ENCODE data around the gene SLC4A4.

The SLC4A4 gene

DNA sequence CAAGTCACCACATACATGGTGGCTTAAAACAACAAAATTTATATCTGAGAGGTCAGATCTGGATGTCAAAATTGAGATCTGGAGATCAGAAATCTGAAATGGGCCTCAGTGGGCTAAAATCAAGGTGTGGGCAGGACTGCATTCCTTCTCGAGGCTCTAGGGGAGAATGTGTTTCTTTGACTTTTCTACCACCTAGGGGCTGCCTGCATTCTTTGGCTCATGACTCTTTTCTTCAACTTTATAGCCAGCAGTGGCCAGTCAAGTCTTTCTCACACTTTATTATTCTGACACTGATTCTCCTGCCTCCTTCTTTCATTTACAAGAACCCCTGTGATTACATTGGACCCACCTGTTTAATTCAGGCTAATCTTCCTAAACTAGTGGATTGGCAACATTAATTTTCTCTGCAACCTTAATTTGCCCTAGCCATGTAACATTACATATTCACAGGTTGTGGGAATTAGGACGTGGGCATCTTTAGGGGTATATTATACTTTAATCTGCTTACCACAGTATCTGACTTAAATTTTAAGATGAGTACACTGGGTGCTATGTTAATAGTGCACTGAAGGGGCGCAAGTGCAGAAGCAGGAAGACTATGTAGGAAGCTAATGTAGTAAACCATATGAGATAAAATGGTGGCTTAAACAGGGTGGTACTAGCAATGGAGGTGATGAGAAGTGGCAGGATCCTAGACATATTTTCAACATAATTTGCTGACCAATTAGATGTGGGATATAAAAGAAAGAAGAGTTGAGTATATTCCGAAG, 188.0 kb downstream of the SLC4A4 start:
- no peak for DNase-seq (ENCODE audit: extremely low read depth in 1 of 2, low read depth in 1 of 2)

DNA sequence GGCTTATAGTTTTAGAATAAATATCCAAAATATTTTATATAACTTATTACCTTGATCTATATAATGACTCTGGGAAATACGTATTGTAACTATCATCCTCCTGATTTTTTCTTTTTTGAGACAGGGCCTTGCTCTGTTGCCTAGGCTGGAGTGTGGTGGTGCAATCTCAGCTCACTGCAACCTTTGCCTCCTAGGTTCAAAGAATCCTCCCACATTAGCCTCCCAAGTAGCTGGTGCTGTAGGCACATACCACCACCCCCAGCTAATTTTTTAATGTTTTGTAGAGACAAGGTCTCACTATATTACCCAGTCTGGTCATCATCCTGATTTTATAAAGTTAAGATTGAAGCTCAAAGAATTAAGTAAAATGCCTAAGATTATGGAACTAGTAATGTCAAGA, 193.6 kb downstream of the SLC4A4 start:
- DNase-seq (ENCODE audit: extremely low read depth in 1 of 2, low read depth in 1 of 2) = no peak

DNA sequence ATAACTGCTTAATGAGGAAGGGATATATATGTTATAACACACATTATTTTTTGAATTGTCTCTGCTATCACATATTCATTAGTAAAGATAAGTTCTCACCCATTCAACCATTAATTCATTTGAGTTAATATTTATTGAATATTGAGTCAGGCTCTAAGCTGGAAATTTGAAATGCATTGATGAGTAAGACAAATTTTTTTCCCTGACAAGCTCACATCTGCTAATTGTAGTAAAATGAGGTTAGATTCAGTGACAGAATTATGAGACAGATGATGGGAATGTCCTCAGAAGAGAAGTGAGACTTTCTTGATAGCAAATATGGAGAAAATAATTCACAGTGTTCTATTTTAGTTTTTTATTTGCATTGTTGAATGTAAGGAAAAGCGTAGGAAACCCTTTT, 194.3 kb downstream of the SLC4A4 start:
- no peak for DNase-seq (ENCODE audit: extremely low read depth in 1 of 2, low read depth in 1 of 2)

DNA sequence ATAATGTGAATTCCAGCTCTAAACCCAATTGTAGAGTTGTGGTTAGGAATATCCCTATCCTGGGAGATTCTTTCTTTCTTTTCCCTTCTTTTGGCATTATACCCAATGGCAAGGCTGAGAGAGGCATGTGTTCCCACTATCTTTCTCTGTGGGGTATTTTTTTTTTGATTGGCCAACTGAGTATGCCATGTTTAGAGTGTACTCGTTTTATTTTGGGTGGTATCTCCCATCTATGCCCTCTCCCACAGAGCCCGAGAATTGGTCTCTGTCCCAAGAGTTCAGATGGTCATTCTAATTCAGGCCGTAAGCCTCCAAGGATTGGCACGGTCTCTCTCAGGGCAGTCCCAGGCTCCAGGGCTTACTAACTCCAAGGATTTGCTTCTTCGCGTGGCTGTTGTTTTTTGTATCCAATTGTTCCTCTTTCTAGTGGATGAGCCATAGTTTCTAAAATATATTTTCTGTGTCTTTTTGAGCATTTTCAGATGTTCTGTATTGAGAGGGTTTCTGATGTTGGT, 198.8 kb downstream of the SLC4A4 start:
- DNase-seq (ENCODE audit: extremely low read depth in 1 of 2, low read depth in 1 of 2) = no peak

DNA sequence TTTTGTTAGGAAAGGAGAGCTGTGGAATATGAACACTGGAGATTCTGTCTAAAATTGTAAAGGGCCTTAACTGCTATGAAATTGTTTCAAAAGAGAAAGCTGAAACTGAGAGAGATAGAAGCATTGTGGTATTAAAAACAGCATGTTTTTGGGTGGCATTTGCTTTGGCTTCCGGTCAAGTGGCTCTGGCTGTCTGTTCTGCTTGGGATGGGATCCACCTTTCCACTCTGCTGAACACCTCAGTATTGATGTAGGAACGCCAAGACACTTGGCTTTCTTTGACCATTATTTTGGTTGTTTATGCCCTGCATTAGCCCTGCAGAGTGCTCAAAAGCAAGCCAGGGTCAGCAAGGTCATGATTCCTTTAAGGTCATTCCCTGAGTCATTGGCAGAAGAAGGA, 199.7 kb downstream of the SLC4A4 start:
- DNase-seq (ENCODE audit: extremely low read depth in 1 of 2, low read depth in 1 of 2) = no peak

DNA sequence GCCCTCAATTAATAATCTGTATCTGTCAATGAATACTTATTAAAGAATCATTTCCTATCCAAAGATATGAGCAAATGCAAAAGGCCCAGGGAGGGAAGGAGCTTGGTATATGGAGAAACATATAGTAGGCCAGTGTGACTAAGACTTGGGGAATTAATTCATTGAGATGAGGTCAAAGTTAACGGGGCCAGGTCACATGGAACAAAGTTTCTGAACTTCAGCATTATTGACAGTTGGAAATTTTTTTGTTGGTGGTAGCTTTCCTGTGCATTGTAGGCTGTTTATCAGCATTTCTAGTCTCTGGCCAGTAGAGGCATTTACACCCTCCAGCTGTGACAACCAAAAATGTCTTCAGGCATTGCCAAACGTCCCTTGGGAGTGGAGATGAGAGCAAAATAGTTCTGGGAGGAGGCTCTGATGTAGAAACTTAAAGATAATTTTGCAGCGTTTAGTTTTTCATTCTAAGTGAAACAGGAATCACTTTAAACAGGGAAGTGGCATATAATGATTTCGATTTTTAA, 202.0 kb downstream of the SLC4A4 start:
- DNase-seq (ENCODE audit: extremely low read depth in 1 of 2, low read depth in 1 of 2) = no peak

DNA sequence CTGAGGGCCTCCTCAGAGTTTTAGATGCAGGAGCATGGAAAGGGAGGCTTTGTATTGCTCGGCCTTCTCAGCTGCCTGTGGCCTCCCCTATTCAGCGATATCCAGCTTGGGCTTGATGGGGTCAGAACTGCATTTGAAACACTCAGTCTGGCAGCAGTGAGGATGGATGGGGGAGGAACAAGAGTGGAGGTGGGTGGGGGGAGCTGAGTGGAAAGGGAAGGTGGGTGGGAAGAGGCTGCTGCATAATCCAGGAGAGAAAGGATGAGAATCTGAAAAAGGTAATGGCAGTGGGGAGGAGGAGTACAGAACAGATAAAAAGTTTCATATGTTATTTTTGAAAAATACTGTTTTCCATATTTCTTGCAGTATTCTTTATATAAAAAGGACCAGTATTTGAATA, 202.7 kb downstream of the SLC4A4 start:
- DNase-seq (ENCODE audit: extremely low read depth in 1 of 2, low read depth in 1 of 2) = no peak

DNA sequence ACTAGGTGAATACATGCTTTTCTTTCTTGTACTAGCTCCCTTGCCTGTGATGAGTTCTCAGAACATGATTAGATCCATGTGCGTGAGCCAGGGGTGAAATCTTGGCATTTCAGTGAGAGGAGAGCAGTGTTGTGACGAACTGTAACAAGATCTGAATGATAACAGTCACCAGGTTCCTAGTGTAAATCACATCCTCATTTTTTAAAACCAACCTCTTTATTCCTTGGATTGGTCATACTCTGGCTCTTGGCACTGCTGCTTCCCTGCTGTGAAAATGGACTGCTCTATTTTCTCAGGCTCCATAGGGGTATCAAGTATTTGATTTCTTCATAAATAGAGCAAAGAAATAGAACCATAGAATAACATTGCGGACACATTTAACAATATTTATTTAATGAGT, 206.3 kb downstream of the SLC4A4 start:
- no peak for DNase-seq (ENCODE audit: extremely low read depth in 1 of 2, low read depth in 1 of 2)

DNA sequence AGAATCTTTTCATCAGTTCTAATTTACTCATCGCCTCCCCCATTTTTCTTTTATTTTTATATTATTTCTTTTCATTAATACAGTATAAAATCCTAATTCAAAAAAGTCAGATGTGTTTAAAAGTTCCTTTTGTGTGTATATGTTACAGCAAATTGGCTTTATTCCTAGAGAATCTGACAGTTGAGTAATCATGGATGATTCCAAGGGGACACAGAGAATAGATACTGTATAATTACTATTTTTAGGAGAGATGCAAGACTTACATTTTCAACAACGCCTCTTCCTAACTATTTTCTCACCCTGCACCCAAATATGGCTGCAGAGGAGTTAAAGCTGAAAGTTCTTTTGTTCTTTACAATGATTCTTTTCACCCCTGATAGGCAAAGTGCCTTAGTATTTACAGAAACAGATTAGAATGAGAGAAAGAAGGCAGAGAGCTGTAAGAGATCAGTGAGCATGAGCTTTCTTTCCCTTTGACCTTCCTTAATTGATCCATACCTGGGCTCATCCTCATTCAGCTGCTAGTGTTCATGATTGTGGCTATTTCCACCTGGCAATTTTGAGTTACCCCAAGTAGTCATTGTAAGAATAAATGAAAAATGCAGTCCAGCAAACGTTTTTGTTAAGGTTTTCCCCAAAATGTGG, 210.8 kb downstream of the SLC4A4 start:
- no peak for DNase-seq (ENCODE audit: extremely low read depth in 1 of 2, low read depth in 1 of 2)

DNA sequence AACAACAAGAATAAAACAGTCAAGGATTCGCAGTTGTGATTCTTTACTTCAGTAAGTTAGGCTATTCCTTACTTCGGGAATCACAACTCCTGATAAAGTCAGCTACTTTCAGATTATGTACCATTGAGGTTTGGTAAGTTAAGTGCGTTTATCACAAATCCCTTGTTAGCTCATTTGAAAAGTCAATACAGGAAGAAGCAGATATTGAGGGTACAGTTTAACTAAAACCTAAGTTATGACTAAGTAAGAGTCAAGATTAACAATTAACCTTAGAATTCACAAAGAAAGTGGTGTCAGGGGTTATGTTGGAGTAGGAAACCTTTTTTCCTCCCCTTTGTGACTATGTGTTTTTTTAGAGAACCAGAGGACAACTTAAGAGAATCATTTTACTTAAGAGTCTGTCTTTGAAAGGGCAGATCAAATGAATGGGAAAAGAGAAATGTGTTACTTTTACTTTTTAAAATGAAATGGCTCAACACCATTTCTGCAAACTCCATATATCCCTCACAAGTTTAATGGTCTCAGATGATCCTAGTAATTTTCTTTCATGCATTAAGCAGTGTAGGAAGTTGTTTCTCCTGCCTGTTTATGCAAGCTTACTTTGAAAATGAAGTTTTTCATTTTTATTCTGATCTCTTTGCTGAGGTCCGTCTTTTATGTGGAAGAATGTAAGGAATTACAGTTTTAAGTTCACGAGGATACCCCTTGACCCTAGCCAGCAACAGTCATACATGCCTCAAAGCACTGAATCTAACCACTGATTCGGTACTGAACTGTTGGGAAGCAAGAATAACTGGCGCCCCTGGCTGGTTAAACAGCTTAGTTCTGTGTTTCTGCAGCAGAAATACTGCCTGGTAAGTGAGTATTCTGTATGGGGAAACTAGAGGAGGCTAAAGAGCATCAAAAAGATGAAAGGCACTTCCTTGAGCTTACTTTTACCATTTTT, 211.7 kb downstream of the SLC4A4 start:
- DNase-seq (ENCODE audit: extremely low read depth in 1 of 2, low read depth in 1 of 2) = no peak

DNA sequence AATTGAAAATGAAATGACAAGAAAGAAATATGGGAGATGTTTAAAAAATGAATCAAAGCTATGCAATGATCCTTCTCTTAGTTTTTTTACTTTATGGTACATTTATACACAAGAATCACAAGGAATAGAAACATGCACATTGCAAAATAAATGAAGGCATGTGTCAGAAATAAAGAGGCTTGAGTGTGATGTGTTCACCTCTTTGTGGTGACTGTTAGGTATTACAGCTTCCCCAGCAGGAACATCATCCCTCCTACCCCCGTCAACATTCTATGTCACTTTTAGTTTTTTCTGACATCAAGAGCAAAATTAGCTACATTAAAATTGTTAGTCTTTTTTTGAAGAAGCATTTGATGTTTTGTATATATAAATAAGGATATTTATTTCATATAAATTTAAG, 214.8 kb downstream of the SLC4A4 start:
- no peak for DNase-seq (ENCODE audit: extremely low read depth in 1 of 2, low read depth in 1 of 2)

DNA sequence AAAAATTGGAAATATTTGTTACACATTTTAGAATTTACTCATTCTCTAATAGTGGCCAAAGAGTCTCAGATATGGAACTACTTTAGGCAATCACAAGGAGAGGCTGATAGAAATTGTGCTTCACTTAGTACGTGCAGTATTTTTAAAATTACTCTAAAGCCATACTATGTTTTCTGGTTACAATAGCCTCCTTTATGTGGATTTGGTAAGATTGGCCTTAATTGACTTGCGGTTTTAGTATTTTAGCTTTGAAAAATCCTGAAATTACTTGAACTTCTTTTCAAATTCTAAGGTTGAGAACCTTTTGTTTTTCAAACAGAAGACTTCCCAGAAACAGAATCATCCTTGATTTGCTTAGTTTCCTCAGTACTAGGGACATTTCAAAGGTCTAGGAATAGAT, 215.2 kb downstream of the SLC4A4 start:
- DNase-seq (ENCODE audit: extremely low read depth in 1 of 2, low read depth in 1 of 2) = no peak

DNA sequence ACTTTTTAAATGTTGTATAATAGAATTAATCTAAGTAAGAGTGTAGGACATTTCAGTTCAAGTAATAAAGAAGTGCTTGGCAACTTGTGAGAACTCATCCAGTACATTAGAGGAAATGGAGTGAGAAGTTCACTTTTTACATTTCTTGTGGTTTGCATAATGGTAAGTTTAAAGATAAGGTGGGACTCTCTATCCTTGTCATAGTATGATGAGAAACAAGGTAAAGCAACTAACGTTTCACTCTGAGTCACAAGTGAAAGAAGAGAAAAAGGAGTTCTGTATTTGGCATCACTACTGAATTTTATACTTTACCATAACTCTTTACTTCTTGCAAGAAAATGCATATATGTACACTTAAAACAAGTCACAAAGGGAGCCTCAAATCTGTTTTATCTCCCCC, 219.4 kb downstream of the SLC4A4 start:
- no peak for DNase-seq (ENCODE audit: extremely low read depth in 1 of 2, low read depth in 1 of 2)

DNA sequence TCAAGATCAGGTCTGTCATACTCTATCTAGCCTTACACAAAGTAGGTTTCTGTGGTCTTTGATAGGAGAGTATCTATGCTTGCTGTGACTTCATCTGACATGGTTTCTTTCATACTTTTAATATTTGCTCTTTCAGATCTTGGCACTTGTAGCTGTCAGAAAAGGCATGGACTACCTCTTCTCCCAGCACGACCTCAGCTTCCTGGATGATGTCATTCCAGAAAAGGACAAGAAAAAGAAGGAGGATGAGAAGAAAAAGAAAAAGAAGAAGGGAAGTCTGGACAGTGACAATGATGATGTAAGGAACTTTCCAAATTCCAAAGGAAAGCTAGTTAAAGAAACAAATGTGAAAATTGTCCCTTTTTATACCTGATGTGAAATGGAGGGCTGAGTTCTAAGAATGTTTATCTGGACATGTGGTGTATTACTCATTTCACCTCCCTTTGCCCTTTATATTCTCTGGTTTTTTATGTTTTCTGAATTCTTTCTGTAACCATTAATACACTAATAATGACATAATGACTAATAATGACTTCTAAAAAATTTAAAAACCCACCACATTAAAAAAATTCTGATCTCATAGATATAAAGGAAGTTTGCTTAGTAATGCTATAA, 221.2 kb downstream of the SLC4A4 start:
- no peak for DNase-seq (ENCODE audit: extremely low read depth in 1 of 2, low read depth in 1 of 2)

DNA sequence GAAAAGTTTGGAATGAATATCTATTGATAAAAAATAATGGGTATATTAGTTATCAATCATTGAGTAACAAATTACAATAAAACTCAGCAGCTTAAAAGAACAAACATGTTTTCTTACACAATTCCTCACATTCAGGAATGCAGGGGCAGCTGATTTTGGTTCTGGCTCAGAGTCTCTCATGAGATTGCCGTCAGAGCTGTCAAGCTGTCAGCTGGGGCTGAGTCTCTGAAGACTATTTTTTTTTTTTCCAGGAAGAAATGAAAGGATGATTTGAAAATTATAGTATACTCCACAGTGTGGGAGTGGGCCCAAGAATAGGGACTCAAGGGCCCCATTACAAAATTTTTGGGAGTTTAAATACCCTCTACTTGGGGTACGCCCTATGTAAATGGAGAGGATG, 226.0 kb downstream of the SLC4A4 start:
- no peak for DNase-seq (ENCODE audit: extremely low read depth in 1 of 2, low read depth in 1 of 2)

DNA sequence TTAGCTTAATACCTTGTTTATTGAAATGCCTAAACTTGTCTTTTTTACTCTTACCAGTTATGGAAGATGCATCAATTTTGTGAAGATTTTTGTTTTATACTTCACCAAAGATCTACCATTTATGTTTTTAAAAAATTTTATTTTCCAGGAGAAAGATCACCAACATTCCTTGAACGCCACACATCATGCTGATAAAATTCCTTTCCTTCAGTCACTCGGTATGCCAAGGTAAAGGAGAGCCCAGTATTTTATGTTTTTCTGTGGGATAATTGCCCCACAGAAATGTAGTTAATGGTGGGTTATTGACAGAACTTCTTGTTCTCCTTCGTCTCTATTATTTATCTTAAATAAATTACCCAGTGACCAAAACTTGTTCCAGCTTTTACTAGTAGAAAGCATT, 228.0 kb downstream of the SLC4A4 start:
- DNase-seq (ENCODE audit: extremely low read depth in 1 of 2, low read depth in 1 of 2) = no peak

DNA sequence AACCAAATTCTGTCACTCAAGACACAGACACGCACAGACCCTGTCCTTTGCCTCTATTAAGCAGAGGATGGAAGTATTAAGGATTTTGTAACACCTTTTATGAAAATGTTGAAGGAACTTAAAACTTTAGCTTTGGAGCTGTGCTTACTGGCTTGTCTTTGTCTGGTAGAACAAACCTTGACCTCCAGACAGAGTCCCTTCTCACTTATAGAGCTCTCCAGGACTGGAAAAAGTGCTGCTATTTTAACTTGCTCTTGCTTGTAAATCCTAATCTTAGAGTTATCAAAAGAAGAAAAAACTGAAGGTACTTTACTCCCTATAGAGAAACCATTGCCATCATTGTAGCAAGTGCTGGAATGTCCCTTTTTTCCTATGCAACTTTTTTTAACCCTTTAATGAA, 229.3 kb downstream of the SLC4A4 start:
- no peak for DNase-seq (ENCODE audit: extremely low read depth in 1 of 2, low read depth in 1 of 2)

DNA sequence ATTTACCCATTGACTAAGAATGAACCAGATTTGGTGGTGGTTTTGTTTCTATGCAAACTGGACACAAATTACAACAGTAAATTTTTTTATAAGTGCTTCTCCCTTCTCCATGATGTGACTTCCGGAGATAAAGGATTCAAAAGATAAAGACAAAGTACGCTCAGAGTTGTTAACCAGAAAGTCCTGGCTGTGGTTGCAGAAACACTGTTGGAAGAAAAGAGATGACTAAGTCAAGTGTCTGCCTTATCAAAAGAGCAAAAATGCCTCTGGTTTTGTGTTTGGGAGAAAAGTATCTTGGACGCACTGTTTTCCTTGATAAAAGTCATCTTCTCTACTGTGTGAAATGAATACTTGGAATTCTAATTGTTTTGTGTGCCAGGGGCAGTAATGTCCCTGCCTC, 231.7 kb downstream of the SLC4A4 start:
- no peak for DNase-seq (ENCODE audit: extremely low read depth in 1 of 2, low read depth in 1 of 2)

DNA sequence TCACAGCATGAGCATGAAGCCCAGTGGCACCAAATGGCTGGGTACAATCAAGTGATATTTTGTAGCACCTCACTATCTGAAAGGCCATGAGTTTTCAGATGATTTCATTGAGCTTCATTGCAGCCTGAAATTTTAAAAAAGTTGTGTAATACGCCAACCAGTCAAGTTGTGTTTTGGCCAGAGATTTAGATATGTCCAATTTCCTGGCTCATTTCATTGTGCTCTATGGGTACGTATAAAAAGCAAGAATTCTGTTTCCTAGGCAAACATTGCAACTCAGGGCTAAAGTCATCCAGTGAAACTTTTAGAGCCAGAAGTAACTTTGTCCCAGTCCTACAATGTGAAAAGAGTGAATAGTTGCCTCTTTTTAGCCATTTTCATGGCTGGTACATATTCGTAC, 232.5 kb downstream of the SLC4A4 start:
- no peak for DNase-seq (ENCODE audit: extremely low read depth in 1 of 2, low read depth in 1 of 2)

DNA sequence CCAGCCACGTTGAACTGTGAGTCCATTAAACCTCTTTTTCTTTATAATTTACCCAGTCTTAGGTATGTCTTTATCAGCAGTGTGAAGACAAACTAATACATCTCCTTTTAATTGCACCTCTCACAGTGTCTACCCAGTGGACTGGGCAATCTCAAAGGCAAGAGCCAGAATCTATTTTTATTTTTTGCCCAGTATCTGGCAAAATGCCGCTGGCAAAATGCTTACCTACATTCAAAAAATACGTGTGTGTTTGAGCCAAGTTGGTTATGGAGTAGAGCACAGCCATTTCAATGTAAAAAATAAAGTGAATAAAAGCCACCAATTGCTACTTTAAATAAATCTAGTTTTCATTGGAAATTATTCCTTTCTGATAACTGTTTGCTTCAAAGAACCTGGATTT, 245.2 kb downstream of the SLC4A4 start:
- DNase-seq (ENCODE audit: extremely low read depth in 1 of 2, low read depth in 1 of 2) = no peak

DNA sequence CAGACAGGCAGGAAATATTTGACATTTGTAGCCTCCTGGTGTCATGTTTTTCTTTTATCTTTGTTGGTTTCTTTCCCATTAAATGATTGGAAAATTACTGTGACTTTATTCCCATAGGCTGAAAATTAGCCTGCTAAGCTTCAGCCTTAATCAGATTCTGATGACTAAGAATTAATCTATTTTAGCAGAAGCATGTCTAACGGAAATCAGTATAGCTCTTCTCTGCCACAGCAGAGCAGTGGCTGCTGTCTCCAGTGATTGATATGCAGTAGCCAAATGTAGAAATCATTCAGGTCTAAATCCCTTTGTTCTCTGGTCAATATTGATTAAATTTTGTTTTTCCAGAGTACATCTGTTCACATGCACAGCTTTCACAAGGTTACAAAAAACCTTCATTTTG, 245.8 kb downstream of the SLC4A4 start:
- no peak for DNase-seq (ENCODE audit: extremely low read depth in 1 of 2, low read depth in 1 of 2)

Data from activated CD8-positive, alpha-beta memory T cell treated with anti-CD3 and anti-CD28 coated beads for 1 hour (primary cell).